HG03342 (cell line): Measurements from ENCODE around the gene IL17REL.

ENCODE experiments used
- ATAC-seq: cut with Tn5 transposase; IDR thresholded peaks from one replicate; pipeline ENCODE4 v1.9.1; 2021; ENCODE audit warnings: mild to moderate bottlenecking, moderate library complexity; ENCODE audit not compliant: unreplicated experiment

The IL17REL gene

GRCh38 chr22:50046481-50047245 lies 34.1 kb upstream of the IL17REL start:
- ATAC-seq: no peak

DNA sequence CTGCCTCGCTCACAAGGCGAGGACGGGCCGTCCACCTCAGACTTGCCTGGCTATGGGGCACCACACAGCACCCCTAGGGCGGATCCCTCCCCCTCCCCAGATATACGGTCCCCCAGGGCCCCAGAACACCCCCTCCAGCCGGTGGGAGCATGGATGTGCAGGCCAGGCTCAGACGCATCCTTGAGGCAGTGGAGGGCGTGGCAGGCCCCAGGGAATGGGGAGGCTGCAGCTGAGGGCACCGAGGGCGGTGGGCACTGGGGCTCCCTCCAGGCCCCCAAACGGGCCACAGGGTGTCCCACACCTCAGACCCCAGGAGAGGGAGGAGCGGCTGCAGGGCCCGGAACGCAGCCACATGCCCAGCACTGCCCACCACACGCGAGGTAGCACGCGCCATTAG lies 33.5 kb upstream of the IL17REL start:
- ATAC-seq: no peak

DNA sequence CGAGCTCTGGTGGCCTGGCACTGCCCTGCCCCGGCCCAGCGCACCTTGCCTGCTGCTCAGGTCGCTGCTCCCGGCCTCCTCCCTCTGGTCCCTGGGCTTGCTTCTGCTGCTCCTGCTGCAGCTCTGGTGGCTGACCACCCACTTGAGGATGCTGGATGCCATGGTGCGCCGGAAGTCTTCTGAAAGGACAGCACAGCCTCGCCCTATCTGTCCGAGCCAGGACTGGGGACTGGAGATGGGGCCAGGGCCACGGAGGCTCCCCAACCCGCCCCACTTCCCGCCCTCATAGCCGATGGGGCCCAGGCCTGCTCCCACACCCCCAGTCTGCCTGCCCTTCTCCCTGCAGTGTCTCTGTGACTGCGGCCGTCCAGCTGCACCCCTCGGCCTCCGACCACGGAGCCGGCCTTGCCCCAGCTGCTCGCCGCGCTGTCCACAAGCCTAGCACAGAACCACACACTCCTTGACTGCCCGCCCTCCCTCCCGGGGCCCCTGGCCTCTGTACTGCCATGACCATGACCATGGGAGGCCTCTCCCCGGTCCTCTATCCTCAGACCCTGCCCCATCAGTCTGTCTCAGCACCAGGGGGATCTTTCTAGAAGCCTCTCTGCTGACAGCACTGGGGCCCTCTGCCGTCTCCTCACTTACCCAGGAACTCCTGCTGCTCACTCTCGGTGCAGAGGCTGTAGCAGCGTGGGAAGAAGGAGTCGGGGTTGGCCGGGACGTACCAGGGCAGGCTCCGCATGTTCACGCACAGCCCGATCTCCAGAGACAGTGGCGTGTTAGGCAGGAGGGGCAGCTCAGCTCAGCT lies 32.9 kb upstream of the IL17REL start:
- ATAC-seq: no peak

GRCh38 chr22:50044485-50045118 lies 32.0 kb upstream of the IL17REL start:
- no peak for ATAC-seq

GRCh38 chr22:50041361-50042065 lies 28.9 kb upstream of the IL17REL start:
- ATAC-seq: no peak

DNA sequence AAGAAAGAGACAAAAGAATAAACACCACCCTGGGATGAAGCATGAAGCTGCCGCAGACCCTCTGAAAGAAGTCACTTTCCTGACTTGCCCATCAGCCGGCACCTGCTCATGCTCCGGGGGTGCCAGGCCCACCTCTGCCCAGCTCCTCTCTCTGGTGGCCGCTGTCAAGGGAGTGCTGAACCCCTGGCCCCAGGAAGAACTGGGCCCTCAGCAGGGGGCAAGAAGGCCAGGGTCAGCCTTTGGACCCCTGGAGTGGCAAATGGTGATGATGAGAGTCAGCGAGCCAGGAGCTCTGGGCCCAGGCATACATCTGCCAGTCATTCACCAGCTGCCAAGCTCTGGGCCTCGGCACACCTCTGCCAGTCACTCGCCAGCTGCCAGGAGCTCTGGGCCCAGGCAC lies 28.2 kb upstream of the IL17REL start:
- ATAC-seq: no peak

DNA sequence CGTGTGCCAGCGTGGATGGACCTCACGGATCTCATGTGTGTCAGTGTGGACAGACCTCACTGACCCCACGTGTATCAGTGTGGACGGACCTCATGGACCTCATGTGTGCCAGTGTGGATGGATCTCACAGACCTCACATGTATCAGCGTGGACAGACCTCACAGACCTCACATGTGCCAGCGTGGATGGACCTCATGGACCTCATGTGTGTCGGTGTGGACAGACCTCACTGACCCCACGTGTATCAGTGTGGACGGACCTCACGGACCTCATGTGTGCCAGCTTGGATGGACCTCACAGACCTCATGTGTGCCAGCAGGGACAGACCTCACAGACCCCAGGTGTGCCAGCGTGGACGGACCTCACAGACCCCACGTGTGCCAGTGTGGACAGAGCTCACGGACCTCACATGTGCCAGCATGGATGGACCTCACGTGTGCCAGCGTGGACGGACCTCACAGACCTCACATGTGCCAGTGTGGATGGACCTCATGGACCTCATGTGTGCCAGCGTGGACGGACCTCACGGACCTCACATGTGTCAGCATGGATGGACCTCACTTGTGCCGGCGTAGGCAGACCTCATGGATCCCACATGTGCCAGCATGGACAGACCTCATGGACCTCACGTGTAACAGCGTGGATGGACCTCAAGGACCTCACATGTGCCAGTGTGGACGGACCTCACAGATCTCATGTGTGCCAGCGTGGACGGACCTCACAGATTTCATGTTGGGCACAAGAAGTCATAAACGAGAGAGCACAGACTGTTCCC lies 27.3 kb upstream of the IL17REL start:
- no peak for ATAC-seq

- no peak for ATAC-seq
Observed at GRCh38 chr22:50035976-50036724, 23.6 kb upstream of the IL17REL start.

DNA sequence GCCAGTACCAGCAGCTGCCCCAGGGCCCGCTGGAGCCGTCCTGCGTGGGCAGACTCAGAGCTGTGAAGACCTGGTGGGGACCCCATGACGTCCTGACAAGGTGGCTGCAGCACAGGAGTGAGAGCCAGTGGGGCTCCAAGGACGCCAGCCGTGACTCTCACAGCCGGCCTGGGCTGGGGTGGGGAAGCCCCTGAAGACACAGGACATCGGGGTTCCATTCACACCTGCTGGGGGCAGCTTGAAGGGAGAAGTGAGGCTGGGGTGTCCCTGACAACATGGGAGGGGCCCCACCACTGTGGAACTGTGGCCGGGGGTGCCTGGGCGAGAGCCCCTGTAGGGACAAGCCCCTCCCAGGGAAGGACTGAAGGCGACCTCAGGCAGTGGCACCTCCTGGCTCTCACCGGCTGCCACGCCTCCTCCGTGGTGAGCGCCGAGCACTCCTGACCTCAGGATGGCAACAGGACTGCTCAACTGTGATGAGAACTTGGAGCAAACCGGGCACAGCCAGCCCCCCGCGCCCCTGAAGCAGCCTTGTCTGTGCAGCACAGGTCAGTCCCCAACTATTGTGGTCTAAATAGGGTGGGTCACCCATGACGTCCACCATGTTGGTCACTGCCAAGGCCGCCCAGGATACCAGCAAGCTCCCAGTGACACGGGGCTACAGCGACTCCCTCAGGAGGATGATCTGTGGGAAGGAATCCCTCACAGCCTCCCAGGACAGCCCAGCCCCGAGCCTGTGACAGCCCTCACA lies 22.7 kb upstream of the IL17REL start:
- ATAC-seq: no peak

DNA sequence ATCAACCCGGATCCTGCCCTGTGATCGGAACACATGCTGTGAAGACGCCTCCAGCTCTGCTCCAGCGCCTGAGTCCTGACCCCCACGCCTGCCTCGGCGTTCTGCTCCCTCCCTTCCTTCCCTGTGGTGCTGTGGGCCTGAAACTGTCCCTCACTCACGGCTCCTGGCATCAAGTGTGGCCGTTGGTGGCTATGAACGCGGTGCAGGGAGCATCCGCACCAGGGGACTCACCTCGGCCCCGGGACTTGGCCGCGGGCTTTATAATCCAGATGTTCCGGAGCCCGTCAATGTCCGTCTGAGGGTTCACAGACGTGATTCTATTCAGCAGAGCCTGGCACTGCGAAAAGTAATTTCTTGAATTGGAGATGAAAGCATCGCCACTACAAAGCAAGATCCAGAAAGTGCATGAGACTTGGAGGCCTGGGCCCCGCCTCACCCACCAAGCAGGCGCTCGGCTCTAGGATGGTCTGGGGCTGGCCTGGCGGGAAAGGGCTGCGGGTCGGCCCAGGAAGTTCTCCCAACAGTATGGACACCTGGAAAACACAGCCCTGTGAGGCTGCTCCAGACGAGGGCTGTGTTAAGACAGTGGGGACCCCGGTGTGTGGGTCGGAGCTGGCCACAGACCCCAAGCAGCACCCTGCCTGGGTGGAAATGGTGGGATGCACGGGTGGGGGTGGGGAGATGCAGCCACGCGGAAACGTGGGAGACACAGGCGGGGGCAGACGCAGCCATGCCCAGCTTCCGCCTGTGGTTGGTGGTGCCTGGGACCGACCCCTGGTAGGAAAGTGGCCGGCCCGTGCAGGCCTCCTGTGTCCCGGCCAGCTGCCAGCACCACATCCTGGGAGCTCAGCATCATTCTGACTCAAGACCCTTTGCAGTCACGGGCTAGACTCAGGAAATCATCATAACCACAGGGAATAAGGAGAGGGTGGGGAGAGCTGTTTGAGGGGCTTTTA lies 21.8 kb upstream of the IL17REL start:
- ATAC-seq: no peak

- no peak for ATAC-seq
Observed at GRCh38 chr22:50032941-50033601, 20.5 kb upstream of the IL17REL start.

GRCh38 chr22:50032109-50032871 lies 19.7 kb upstream of the IL17REL start:
- no peak for ATAC-seq

- no peak for ATAC-seq
Observed at GRCh38 chr22:50031189-50032091, 18.9 kb upstream of the IL17REL start.

DNA sequence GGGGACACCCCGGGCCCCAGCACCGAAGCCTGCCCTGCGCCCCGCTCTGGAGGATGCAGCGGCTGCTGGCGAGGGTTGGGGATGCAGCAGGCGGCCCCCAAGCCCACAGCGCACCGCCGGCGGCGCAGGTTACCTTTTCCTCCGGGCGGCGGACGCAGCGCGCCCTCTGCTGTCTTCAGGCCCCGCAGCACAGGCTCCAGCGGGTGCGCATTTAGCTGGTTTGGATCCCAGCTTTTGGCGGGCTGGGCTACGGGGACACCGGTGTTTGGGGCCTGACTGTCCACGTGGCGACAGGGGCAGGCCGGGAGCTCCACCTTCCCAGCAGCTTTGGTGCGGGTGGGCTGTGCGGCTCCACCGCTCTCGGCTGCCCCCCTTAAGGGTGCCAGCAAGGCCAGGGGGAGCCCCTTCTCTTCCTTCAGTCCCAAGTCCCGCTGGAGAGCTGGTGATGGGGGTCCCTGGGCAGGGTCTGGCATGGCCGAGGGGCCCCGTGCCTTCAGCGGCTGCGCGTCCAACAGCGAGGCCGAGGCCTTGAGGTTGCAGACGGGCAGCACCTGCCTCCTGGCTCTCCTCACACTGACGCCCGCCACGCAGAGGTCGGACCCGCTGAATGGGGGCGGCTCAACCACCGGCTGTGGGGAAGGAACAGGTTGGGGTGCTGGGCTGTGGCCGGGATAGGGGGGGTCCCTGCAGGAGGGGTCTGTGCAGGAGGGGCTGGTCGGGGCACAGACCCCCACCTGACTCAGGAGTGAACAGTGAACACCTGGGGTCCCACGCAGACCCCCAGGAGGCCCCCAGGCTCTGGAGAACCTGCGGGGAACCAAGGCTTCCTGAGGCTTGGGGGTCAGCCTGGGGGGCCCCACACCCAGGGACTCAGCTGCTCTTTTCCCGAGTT lies 18.0 kb upstream of the IL17REL start:
- ATAC-seq: peak; percentile 63
